Astrocyte (in vitro differentiated cells and primary cell): ENCODE measurements around the gene SPIB. TPM values are rescaled to one million over a fixed set of nuclear protein-coding genes. Genes with fewer than 3 reads are reported as not detected.

ENCODE experiments used
- DNase-seq: peaks from one replicate; pipeline ENCODE4 v3.0.0-alpha.2; 2010; ENCODE audit warnings: low read depth
- FAIRE-seq: peaks from 2 replicates; lab custom pipeline; 2011; peaks lifted over from hg19 to GRCh38; lab: Jason Lieb, UNC
- H2AFZ ChIP-seq: 2 replicates; pipeline ENCODE4 v1.6.0; 2012; ENCODE audit warnings: low read depth, low read length, inconsistent platforms
- H3K27ac ChIP-seq: 2 replicates; pipeline ENCODE4 v1.5.1; 2011; ENCODE audit warnings: low read depth, low read length, inconsistent platforms
- H3K27me3 ChIP-seq: 2 replicates; pipeline ENCODE4 v1.6.0; 2011; ENCODE audit warnings: low read length, inconsistent platforms; ENCODE audit not compliant: insufficient read depth
- H3K36me3 ChIP-seq: 2 replicates; pipeline ENCODE4 v1.5.1; 2011; ENCODE audit warnings: low read length, inconsistent platforms; ENCODE audit not compliant: insufficient read depth
- H3K4me1 ChIP-seq: 2 replicates; pipeline ENCODE4 v1.5.1; 2011; ENCODE audit warnings: low read length, inconsistent platforms; ENCODE audit not compliant: insufficient read depth
- H3K4me2 ChIP-seq: 2 replicates; pipeline ENCODE4 v1.6.0; 2012; ENCODE audit warnings: low read length, inconsistent platforms
- H3K4me3 ChIP-seq: 2 replicates; pipeline ENCODE4 v1.5.1; 2011; ENCODE audit warnings: low read depth, mild to moderate bottlenecking, low read length, inconsistent platforms; ENCODE audit not compliant: insufficient read depth
- H3K79me2 ChIP-seq: 2 replicates; pipeline ENCODE4 v1.6.0; 2012; ENCODE audit warnings: mild to moderate bottlenecking, low read length, inconsistent platforms; ENCODE audit not compliant: insufficient read depth
- H3K9ac ChIP-seq: 2 replicates; pipeline ENCODE4 v1.6.0; 2012; ENCODE audit warnings: mild to moderate bottlenecking, low read length, inconsistent platforms
- H3K9me3 ChIP-seq: 2 replicates; pipeline ENCODE4 v1.5.1; 2012; ENCODE audit warnings: low read depth, mild to moderate bottlenecking, low read length, inconsistent platforms; ENCODE audit not compliant: insufficient read depth
- H4K20me1 ChIP-seq: 2 replicates; pipeline ENCODE4 v1.6.0; 2012; ENCODE audit warnings: low read length, inconsistent platforms; ENCODE audit not compliant: insufficient read depth
- H3K27ac Mint-ChIP-seq: one replicate; pipeline ENCODE4 v1.8.0; 2021; ENCODE audit warnings: mild to moderate bottlenecking, mixed read lengths; ENCODE audit not compliant: unreplicated experiment
- H3K27me3 Mint-ChIP-seq: one replicate; pipeline ENCODE4 v1.8.0; 2021; ENCODE audit warnings: low read depth, mixed read lengths; ENCODE audit not compliant: unreplicated experiment
- H3K36me3 Mint-ChIP-seq: one replicate; pipeline ENCODE4 v1.8.0; 2021; ENCODE audit warnings: low read depth, mixed read lengths; ENCODE audit not compliant: unreplicated experiment
- H3K4me1 Mint-ChIP-seq: one replicate; pipeline ENCODE4 v1.8.0; 2021; ENCODE audit warnings: low read depth, mixed read lengths; ENCODE audit not compliant: unreplicated experiment
- H3K4me3 Mint-ChIP-seq: one replicate; pipeline ENCODE4 v1.8.0; 2021; ENCODE audit warnings: mild to moderate bottlenecking, moderate library complexity, mixed read lengths; ENCODE audit not compliant: unreplicated experiment
- H3K9me3 Mint-ChIP-seq: one replicate; pipeline ENCODE4 v1.8.0; 2021; ENCODE audit warnings: mild to moderate bottlenecking, mixed read lengths; ENCODE audit not compliant: unreplicated experiment
- CTCF ChIP-seq: IDR thresholded peaks from 2 replicates; pipeline ENCODE4 v1.5.1; 2011; ENCODE audit warnings: low read depth, mild to moderate bottlenecking, inconsistent platforms, low read length, moderate library complexity; ENCODE audit not compliant: insufficient read depth
- EZH2 ChIP-seq: IDR thresholded peaks from 2 replicates; pipeline ENCODE4 v1.6.1; 2012; ENCODE audit warnings: mild to moderate bottlenecking, low read length, inconsistent platforms; ENCODE audit not compliant: insufficient read depth
- total RNA-seq: library from RNA; stranded (reverse); gene quantifications from 2 replicates; pipeline ENCODE4 v1.2.1, GENCODE V29; 2021

Gene SPIB
- total RNA-seq, 1 donor from 2014 or later: 0.14 TPM

GRCh38 chr19:50376166-50377050 lies 42.3 kb upstream of the SPIB start, which contains the start of gene NR1H2:
Gene NR1H2 (plus strand): TSS chr19:50376457. CDS start chr19:50377606, 1,149 bp downstream.
- Mint-ChIP-seq H3K4me1 (no peaks in the 10 kb centered on the region), H3K27me3 (peaks cover 2% of the 10 kb centered on the region), H3K9me3 (no peaks in the 10 kb centered on the region), H3K4me3 (peak within 1 kb of the TSS; percentile 97), H3K36me3 (peaks cover 7% of the 10 kb centered on the region), H3K27ac (peak within 1 kb of the TSS; percentile 100)
- H3K9me3 ChIP-seq: no peaks in the 10 kb centered on the region
- H3K4me2 ChIP-seq: peak within 1 kb of the TSS; percentile 85
- peak within 1 kb of the TSS; percentile 92 for H3K27ac ChIP-seq
- H4K20me1 ChIP-seq: peaks cover 13% of the 10 kb centered on the region
- no peak for TF ChIP-seq EZH2
- TF ChIP-seq CTCF: no peak
- H3K79me2 ChIP-seq: no peaks in the 10 kb centered on the region
- H3K9ac ChIP-seq: peak within 1 kb of the TSS; percentile 91
- FAIRE-seq (no peak), DNase-seq (peak; percentile 97)
- H3K4me3 ChIP-seq: peak within 1 kb of the TSS; percentile 79
- H3K27me3 ChIP-seq: no peaks in the 10 kb centered on the region
- peaks cover 6% of the 10 kb centered on the region for H3K36me3 ChIP-seq
- no peaks in the 10 kb centered on the region for H3K4me1 ChIP-seq
- H2AFZ ChIP-seq: peak within 1 kb of the TSS; percentile 81

GRCh38 chr19:50377051-50377461 lies 41.7 kb upstream of the SPIB start:
- Histone ChIP-seq H3K4me3 (no peak overlapping the region), H3K36me3 (peaks cover 7% of the 10 kb centered on the region), H3K4me1 (no peaks in the 10 kb centered on the region), H3K9me3 (no peaks in the 10 kb centered on the region), H3K79me2 (no peaks in the 10 kb centered on the region), H3K9ac (no peak overlapping the region), H3K4me2 (peak overlapping the region; percentile 54), H3K27me3 (no peaks in the 10 kb centered on the region), H3K27ac (no peak overlapping the region), H4K20me1 (peaks cover 13% of the 10 kb centered on the region), H2AFZ (no peak overlapping the region)
- peaks cover 8% of the 10 kb centered on the region for H3K36me3 Mint-ChIP-seq
- H3K4me3 Mint-ChIP-seq: peak overlapping the region; percentile 77
- TF ChIP-seq EZH2 (no peak), CTCF (no peak)
- DNase-seq (no peak), FAIRE-seq (no peak)
- H3K27ac Mint-ChIP-seq: no peak overlapping the region
- H3K27me3 Mint-ChIP-seq: peaks cover 2% of the 10 kb centered on the region
- H3K4me1 Mint-ChIP-seq: no peaks in the 10 kb centered on the region
- no peaks in the 10 kb centered on the region for H3K9me3 Mint-ChIP-seq

- no peaks in the 10 kb centered on the region for H3K4me1 Mint-ChIP-seq
These were observed 41.2 kb upstream of the SPIB start for GRCh38 chr19:50377517-50377916.

More at GRCh38 chr19:50377517-50377916, 41.2 kb upstream of the SPIB start:
- Histone ChIP-seq H3K27me3 (no peaks in the 10 kb centered on the region), H3K27ac (no peak overlapping the region), H4K20me1 (peaks cover 13% of the 10 kb centered on the region), H2AFZ (no peak overlapping the region), H3K79me2 (no peaks in the 10 kb centered on the region), H3K4me2 (peak overlapping the region; percentile 54), H3K9me3 (no peaks in the 10 kb centered on the region), H3K9ac (no peak overlapping the region), H3K4me1 (no peaks in the 10 kb centered on the region), H3K36me3 (peaks cover 7% of the 10 kb centered on the region), H3K4me3 (no peak overlapping the region)
- Mint-ChIP-seq H3K36me3 (peaks cover 8% of the 10 kb centered on the region), H3K27me3 (no peaks in the 10 kb centered on the region), H3K9me3 (no peaks in the 10 kb centered on the region), H3K27ac (no peak overlapping the region), H3K4me3 (no peak overlapping the region)
- DNase-seq: no peak
- TF ChIP-seq CTCF: no peak
- no peak for FAIRE-seq
